ENCODE results near the gene HMGCR.

Gene HMGCR

GRCh38 chr5:75320371-75320770 is 16.6 kb upstream of the HMGCR start:
- Histone ChIP-seq H3F3A (ENCODE audit: insufficient read depth, low read length) (no peaks in the 10 kb centered on the region), H3K4me3 (ENCODE audit: low read depth, low read length, poor library complexity, severe bottlenecking) (no peak overlapping the region), H3K9me2 (ENCODE audit: low read depth, low read length) (no peaks in the 10 kb centered on the region), H3K36me3 (ENCODE audit: insufficient read depth, low read length) (no peaks in the 10 kb centered on the region), H3K27ac (ENCODE audit: low read depth, low read length, poor library complexity, severe bottlenecking) (no peak overlapping the region), H3K79me2 (ENCODE audit: insufficient read depth, low read length) (no peaks in the 10 kb centered on the region), H2AFZ (ENCODE audit: low read length) (no peak overlapping the region), H3K4me1 (ENCODE audit: insufficient read depth, low read length, severe bottlenecking) (no peaks in the 10 kb centered on the region), H3K9ac (ENCODE audit: low read length) (no peak overlapping the region), H3K9me3 (ENCODE audit: low read length) (no peaks in the 10 kb centered on the region), H4K20me1 (ENCODE audit: insufficient read depth, low read length) (no peaks in the 10 kb centered on the region), H3K4me2 (ENCODE audit: low read length) (no peak overlapping the region), H3K27me3 (ENCODE audit: insufficient read depth, low read length) (no peaks in the 10 kb centered on the region)
- TF ChIP-seq CTCF (IDR thresholded peaks at IDR 0.05; ENCODE audit: low read length) (no peak), EZH2 (IDR thresholded peaks at IDR 0.05; ENCODE audit: borderline replicate concordance, low read length) (no peak)

- H3F3A ChIP-seq (ENCODE audit: insufficient read depth, low read length): no peaks in the 10 kb centered on the region
- no peaks in the 10 kb centered on the region for H3K79me2 ChIP-seq (ENCODE audit: insufficient read depth, low read length)
- no peak overlapping the region for H3K27ac ChIP-seq (ENCODE audit: low read depth, low read length, poor library complexity, severe bottlenecking)
- no peak overlapping the region for H3K4me2 ChIP-seq (ENCODE audit: low read length)
- H4K20me1 ChIP-seq (ENCODE audit: insufficient read depth, low read length): no peaks in the 10 kb centered on the region
- H3K9ac ChIP-seq (ENCODE audit: low read length): no peak overlapping the region
- H3K36me3 ChIP-seq (ENCODE audit: insufficient read depth, low read length): no peaks in the 10 kb centered on the region
- H3K27me3 ChIP-seq (ENCODE audit: insufficient read depth, low read length): no peaks in the 10 kb centered on the region
- H3K9me3 ChIP-seq (ENCODE audit: low read length): no peaks in the 10 kb centered on the region
- H3K4me1 ChIP-seq (ENCODE audit: insufficient read depth, low read length, severe bottlenecking): no peaks in the 10 kb centered on the region
- H3K9me2 ChIP-seq (ENCODE audit: low read depth, low read length): no peaks in the 10 kb centered on the region
- no peak overlapping the region for H2AFZ ChIP-seq (ENCODE audit: low read length)
- TF ChIP-seq EZH2 (IDR thresholded peaks at IDR 0.05; ENCODE audit: borderline replicate concordance, low read length) (no peak), CTCF (IDR thresholded peaks at IDR 0.05; ENCODE audit: low read length) (no peak)
- H3K4me3 ChIP-seq (ENCODE audit: low read depth, low read length, poor library complexity, severe bottlenecking): no peak overlapping the region
Measured at GRCh38 chr5:75322066-75322465, 15.0 kb upstream of the HMGCR start.

GRCh38 chr5:75324791-75325190 is 12.2 kb upstream of the HMGCR start:
- Histone ChIP-seq H3K4me2 (ENCODE audit: low read length) (no peak overlapping the region), H3K9me2 (ENCODE audit: low read depth, low read length) (no peaks in the 10 kb centered on the region), H3K79me2 (ENCODE audit: insufficient read depth, low read length) (no peaks in the 10 kb centered on the region), H3K27ac (ENCODE audit: low read depth, low read length, poor library complexity, severe bottlenecking) (no peak overlapping the region), H3K9ac (ENCODE audit: low read length) (no peak overlapping the region), H3F3A (ENCODE audit: insufficient read depth, low read length) (no peaks in the 10 kb centered on the region), H3K4me3 (ENCODE audit: low read depth, low read length, poor library complexity, severe bottlenecking) (no peak overlapping the region), H3K4me1 (ENCODE audit: insufficient read depth, low read length, severe bottlenecking) (no peaks in the 10 kb centered on the region), H3K27me3 (ENCODE audit: insufficient read depth, low read length) (no peaks in the 10 kb centered on the region), H3K9me3 (ENCODE audit: low read length) (no peaks in the 10 kb centered on the region), H2AFZ (ENCODE audit: low read length) (no peak overlapping the region), H4K20me1 (ENCODE audit: insufficient read depth, low read length) (no peaks in the 10 kb centered on the region), H3K36me3 (ENCODE audit: insufficient read depth, low read length) (no peaks in the 10 kb centered on the region)
- TF ChIP-seq EZH2 (IDR thresholded peaks at IDR 0.05; ENCODE audit: borderline replicate concordance, low read length) (no peak), CTCF (IDR thresholded peaks at IDR 0.05; ENCODE audit: low read length) (no peak)

Measured in OCI-LY1 (cell line).